NOMO-1 treated with DMSO at 0.1 percent for 48 hours (cell line): ENCODE data around the gene UBXN6.

ENCODE experiments used
- DNase-seq: peaks from one replicate; lab custom pipeline; 2025; ENCODE audit not compliant: unreplicated experiment; lab: John Stamatoyannopoulos, UW

The UBXN6 gene

DNA sequence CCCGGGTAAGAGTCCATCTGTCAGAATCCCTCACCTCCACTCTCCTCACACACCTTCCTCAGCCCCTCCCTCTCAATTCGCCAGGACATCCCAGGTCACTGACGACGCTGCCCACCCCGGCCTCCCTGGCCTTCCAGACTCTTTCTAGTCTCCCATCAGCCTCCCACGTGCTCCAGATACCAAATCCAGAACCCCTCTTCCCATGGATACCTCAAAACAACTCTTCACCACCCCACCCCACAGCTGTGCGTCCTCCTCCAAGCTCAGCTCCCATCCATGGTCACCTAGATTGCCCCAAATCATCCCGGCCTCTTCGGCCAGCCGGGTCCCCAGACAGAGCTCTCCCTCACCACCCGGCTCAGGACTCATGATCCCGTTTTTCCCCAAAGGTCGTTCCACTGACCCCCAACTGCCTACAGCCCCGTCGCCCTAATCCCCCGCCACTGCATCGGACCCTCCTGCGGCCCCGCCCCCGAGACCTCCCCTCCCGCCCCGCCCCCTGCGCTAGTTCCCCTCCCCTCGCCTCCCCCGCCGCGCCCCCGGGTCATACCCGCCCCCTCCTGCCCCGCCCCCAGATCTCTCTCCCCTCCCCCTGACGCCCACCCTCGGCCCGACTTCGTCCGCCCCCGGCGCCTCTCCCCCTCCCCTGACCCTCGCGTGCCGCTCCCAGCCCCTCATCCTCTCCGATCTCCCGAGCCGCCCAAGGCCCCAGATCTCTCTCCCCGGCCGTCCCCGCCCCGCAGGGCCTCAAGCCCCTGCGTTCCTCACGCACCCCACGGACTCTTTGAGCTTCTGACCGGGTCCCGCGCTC lies 546 bp downstream of the UBXN6 start:
- no peak for DNase-seq

DNA sequence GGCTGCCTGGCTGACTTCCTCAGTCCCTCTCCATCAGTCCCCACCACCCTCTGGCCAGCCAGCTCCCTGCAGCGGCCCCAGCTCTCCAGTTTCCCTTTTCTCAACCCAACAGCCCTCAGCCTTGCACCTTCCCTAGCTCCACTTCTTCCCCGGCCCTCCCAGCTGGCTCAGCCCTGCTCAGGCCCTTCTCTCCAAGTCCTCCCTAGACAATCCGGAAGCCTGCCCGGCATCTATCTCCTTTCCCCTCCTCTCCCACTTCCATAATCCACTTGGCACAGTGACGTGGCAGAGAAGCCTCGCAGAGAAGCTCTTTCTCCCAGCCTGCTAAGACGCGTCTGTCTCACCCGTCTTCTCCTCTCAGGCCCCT lies 1.1 kb downstream of the UBXN6 start:
- peak; percentile 50 for DNase-seq

DNA sequence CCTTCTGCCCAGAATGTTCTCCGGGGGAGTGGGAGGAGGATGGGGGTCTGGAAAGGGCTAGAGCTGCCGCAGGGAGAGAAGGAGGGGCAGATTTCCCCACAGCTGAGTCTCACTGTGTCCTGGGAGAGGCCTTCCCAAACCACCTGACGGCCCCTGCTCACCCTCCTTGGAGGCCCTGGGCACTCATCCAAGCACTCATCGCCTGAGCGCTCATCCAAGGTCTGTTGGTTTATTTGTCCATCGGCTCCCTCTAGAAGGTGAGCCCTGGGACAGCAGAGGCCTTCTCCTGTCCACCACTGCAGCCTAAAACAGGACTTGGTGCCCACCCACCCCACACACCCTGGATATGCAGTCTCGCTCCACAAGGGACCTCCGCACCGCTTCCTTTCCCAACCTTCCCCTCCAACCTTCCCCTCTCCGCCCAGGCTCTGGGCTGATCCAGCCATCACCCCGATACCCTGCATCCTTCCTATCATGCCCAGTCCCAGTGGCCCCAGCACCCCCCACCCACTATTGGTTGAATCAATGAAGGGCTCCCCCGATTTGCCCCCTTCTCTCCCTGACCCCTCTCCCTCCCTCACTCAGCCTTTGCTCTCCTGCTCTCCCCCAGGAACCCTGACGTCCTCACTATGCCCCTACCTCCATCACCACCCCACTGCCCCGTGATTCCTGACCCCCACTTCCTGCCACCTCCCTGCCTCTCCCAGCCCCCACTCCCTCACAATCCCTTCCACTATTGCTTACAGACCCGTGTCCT lies 1.7 kb downstream of the UBXN6 start:
- no peak for DNase-seq

DNA sequence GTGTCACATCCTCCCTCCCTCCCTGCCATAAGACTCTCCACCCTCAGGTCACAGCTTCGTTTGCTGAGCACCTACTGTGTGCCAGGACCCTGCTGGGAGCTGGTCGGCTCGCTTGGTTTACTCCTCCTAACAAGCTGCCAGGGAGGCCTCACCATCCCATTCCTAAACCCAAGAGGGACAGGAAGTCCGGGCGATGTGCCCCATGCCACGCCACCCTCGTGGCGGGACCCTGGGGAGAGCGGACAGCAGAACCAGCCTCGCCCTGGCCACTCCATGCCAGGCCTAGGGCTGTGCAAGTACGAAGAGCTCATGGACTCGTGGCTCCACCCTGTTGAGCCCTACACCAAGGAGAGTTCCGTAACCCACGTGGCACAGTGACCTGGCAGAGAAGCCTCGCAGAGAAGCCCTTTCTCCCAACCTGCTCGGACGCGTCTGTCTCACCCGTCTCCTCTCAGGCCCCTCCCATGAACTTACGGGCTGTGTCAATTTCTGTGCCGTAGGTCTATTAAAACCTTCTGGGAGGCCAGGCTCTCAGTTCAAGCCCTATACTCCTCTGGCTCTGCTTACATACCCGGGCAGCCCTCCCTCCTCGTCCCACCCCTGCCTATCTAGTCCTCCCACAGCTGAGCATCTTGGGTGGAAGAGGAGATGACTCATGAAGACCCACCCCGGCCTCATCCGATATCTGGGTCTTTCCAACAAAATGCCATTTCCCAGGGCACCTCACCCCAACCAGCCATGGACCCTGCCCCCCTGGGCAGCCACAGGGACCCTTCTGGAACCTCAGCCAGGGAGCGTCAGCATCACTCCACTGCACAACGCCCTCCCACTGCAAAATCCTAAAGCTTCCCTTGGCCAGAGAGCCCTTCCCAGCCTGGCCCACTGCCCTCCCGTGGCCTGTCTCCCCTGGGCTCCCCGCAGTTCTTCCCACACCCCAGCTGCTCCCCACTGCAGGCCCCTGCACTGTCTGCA lies 2.6 kb downstream of the UBXN6 start:
- DNase-seq: no peak

DNA sequence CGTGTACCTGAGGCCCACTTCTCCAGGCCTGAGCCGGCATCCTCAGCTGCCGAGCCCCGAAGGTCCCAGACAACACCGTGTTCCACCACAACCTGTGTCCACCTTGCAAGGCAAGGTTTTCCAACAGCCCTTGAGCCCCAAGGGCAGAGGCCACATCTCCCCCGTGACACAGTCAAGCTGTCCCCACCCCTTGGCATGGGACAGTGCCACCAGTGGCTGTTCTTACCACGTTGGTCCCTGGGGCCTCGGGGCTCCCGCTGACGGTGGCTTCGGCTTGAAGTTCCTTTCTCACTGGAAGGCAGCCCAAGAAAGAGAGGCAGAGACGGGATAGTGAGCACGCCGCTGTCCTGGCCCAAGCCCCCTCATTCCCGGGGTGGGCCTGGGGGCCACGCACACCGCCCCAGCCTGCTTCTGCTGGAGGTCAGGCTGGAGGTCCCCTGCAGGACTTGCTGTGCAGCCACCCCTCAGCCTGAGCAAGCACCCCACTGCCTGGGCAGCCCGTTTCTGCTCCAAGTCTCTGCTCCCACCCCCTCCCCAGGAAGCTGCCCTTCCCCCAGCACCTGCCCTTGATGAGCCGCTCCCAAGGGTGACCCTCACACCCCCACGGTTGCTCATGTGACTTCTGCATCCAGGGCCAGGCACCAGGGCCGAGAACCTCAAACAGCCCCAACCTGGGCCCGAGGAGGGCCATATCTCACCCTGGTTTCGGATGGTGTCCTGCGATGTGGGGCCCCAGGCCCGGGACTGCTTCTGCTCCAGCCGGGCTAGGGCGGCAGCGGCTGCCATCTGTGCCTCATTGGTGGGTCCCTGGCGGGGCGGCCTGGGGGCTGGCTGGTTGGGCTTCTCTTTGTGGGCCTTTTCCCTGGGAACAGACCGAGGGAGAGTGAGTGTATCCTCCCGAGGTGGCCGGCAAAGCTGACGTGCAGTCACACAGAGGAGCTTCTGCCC lies 4.1 kb downstream of the UBXN6 start:
- no peak for DNase-seq

DNA sequence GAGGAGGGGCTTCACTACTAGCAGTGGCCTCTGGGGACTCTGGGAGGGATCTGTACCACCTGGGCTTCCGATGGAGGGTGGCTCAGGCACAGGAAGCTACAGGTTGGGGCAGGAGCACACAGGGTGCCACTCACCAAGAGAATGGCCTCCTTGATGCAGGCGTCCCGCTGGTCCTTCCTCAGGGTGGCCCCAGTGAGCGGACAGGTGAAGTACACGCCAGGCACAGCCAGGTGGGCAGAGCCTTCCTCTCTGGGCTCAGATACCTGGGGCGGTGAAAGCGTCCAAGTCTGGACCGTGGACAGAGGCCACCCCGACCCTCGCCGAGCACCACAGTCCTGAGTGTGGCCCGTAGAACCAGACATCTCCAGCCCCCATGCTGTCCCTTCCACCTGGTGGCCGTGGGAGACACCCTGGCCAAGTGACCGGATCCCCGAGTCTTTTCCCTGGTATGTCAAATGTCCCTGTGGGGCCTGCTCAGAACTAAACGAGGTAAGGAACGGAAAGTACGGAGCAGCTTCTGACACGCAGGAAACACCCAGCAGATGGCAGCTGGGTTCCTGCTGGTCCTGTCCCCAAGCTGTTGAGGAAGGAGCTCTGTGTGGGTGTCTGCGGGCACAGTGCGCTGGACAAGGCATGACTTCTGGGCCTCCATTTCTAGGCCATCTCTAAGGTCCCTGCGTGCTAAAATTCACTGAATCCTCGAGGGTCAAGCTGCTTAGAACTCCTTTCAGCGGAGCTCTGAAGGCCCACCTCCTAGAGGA lies 5.2 kb downstream of the UBXN6 start:
- DNase-seq: no peak

DNA sequence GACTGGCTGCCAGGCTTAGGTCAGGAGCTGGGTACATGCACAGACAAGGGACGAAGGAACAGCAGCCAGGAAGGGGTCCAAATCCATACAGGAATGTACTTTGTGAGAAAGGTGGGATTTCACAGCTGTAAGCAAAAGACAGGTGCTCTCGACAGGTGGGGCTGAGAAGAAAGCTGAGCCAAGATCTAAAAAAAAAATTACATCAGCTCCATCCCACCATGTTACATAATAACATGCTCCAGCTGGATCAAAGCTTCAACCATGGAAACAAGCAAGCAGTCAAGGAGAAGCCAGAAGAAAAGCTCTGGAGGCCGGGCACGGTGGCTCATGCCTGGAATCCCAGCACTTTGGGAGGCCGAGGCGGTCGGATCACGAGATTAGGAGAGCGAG lies 8.0 kb downstream of the UBXN6 start:
- DNase-seq: no peak

DNA sequence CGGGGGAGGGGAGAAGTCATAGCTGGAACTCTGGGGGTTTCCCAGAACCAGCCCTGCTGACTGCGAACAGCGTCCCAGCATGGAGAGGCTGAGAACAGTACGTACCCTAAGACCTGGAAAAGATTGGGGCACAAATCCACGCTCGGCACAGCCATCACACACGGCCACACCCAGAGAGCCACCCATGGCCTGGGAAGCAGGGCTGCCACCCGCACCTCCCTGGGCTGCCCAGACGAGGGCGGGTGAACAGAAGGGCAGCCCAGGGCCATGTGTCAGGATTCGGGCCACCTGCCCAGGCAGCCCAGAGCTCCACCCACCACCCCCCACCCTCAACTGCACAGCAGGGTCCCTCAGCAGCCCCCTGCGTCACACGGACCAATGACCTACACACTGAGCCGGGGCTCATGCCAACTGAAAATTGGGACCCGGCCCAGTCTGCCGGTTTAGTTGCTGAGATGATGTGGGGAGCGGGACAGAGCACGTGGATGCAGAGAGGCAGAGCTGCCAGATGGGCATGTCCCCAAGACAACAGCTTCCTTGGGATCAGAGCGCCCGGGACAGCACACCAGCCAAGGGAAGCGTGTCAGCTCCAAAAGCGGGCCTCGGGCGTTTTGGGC lies 8.5 kb downstream of the UBXN6 start:
- no peak for DNase-seq

DNA sequence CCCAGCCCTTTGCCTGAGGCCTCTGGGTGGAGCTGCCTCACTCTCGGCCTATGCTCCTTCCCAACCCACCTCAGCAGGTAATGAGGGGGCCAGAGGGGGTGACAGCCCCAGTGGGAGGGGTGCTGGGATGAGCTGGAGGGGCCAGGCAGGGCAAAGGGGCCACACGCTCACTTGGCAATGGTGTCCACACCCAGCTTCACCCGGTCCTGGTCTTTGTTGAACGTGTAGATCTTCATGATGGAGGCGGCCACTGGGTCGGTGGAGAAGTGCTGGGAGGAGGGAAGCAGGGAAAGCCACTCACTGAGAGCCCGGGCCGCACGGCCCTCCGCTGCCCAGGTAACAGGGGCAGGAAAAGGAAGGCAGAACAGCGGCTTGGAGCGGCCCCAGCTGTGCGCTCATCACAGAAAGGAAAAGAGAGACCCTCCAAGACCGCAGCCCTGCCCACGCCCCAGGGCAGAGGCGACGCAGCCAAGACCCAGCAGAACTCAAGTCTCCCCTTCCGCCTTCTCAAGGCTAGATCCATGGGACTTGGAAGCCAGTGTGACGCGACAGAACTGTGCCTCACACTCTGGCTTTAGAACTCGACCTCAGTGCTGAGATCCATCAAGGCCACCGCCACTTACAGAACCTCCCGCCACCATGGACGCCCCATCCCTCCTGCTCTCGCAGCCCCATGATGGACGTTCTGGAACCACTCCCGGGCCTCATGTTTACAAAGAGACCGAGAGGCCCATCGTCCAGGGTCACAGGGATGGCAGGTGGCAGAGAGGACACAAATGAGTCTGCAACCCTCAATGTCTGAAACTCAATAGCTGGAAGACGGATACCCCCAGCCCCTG lies 9.2 kb downstream of the UBXN6 start:
- no peak for DNase-seq

DNA sequence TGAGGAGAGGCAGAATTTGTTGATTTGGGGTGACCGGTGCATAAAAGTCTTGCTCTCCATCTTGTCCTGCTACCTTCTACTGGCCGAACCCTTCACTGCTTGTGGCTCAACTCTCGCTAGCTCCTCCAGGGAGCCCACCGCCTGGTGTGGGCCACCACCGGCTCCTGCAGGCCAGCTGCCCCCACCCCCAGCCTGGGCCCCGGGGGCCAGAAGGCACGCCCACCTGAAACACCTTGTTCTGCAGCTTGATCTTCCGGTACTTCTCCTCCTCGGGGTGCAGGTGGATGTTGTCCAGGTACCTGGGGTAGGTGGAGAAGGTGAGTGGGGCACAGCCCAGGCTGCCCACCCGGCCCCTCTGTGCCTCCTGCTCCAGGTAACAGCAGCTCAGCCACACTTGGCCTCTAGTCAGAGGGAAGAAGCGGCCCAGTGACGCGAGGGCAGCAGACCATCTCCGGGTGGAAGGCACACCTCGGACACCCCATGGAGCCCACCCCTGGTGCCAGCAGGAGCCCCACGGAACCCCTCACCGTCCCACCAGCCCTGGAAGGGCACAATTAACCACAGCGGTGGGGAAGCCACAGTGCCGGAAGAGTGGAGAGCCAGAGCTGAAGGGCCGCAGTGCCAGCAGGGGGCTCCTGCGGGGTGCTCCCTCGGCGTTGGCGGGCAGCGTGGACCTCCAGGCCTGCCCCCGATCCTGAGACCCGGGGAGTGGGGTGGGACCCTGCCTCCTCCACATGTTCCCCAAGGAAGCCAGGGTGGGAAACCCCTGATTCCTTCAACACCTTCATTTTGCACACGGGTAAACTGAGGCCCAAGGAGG lies 10.1 kb downstream of the UBXN6 start:
- DNase-seq: no peak

DNA sequence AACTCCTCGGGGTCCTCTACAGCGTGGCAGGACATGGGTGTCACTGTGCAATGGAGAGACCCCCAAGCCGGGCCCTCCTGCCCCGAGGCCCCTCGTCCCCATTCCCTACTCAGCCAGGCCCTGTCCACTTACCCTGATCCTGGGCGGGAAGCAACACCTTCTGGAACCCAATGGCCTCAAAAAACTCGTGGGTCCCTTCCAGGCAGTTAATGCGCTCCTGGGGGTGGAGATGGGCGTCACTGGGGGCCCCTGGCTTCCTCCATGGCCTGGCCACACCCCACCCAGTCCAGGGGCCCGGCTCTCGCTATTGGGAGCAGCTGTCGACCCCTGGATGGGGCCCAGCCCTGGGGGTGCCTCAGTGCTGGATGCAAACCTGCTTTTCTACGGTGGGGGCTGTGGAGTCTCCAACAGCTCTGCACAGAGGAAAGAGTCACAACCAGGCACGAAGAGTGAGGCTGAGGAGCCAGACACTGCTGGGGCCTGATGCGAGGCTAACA lies 10.8 kb downstream of the UBXN6 start:
- no peak for DNase-seq

DNA sequence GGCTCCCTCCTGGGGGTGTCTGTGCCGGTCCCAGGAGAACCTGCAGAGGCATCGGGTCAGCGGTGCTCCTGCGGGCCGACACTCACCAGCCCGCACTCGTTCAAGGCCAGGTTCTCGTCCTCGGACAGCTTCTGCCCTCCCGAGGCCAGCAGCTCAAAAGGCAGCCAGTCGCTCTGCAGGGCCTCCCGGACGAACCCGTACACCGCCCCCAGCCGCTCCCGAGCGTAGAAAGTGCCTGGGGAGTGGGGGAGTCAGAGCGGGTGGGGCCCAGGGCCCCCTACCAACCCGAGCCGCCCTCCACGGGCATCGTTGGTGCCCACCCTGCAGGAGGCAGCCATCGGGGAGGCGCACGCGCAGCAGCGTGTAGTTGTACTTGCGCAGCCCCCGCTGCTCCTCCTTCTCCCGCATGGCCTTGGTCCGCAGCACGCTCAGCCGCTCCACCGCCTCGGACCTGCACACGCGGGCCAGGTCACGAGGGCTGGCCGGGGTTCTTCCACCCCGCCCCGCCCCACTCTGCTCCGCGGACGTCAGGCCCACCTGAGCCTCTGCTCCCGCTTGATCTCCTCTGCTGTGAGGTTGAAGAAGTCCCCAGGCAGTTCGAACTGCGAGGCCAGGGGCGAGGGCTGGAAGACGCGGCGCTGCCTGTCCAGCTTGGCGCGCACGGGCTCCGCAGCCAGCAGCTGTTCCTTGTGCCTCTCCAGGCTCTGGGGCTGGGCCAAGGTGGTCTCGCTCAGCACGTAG lies 11.5 kb downstream of the UBXN6 start:
- DNase-seq: no peak

DNA sequence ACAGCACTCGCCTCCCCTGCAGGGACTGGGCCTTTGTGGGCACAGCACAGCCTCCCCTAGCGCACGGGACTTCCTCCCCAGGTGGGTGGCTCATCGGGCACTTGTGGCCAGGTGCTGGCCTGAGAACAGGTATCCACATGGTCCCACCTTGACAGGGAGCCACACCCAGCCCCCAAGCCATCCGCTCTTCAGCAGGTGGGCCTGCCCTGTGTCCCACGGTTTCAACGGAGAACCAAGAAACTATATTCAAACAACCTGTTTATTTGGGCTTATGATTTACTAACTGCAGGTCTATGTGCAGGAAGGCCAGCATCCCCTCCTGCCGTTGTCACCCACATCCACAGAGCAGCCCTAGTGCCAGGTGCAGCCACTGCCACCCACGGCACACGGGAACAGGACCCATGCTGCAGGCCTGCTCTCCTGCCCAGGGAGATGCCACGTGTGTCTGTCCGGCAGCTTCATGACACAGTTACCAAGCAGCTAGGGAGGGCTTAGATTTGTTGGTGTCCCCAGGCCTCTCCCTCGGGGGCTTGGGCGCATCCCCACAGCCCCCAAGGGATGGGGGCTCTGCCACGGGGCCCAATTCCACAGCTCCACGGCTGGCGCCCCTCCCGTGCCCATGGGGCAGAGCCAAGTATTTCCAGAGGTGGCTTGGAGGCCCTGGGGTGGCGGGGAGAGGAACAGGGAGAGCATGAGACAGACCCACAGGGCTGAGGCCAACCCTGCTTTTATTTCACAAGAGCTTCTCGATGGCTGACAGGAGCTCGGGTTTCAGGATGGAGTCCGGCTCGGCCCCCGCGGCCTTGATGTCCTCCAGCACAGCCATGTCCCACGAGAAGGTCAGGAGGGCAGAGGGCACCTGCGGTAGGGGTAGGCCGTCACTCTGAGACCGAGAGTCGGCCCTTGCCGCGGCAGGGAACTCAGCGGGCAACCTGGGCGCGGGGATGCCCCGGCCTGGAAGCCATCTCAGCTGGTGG lies 12.5 kb downstream of the UBXN6 start:
- DNase-seq: no peak

DNA sequence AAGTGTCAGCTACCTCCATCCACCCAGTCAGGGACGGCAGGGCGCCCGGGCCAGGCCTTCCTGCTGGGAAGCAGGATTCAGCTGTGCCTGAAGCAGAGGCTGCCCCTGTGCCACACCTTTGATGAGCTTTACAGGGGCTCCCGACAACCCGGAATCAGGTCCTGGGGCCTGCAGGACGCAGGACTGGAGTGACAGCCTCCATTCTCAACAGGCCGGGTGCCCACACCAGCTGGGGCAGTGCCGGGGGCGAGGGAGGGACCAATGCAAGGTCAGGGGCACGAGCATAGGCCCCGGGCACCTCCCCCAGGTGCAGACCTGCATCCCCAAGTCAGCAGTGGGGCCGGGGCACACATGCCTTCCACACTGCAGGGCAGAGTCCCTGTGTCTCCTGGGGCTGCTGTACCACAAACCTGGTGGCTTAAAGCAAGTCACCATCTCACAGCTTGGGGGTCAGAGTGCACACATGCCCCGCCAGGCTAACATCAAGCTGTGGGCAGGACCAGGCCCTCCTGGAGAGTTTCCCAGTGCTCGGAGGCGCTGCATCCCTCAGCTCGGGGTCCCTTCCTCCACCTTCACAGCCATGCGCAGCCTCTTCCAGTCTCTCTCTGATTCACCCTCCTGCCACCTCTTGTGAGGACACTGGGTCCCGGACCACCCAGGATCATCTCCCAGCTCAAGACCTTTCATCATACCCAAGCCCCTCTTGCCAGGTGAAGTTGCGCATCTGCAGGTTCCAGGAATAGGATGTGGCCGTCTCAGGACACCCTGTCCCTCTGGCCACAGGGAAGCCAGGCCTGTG lies 13.4 kb downstream of the UBXN6 start:
- DNase-seq: no peak

DNA sequence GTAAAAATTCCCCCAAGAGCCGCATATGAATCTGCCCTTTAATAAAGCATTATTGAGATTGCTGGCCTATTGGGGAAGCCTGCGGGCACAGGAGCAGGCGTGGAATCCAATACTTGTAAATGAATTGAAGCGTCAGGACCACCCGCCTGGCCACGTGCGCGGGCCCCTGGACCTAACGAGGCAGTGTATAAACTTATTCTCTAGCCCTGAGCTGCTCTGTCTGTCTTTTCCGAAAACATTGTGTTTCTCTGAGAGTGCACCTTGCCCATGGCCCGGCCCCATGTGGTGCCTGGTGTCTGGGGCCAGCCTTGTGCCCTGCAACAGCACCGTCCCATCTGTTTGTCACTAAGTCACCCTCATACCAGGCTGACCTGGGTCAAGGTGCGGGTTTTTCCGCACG lies 14.4 kb downstream of the UBXN6 start:
- DNase-seq: no peak
